GM18520 (cell line): ENCODE data around the gene QPCTL.

Experiments used
- ATAC-seq: cut with Tn5 transposase; IDR thresholded peaks from one replicate; pipeline ENCODE4 v1.9.1; 2021; ENCODE audit not compliant: unreplicated experiment

Gene QPCTL

GRCh38 chr19:45692187-45693105 lies at the start of gene QPCTL:
Gene QPCTL, plus strand, starts transcription at chr19:45692666. Its CDS starts 38 bp downstream, at chr19:45692704.
- peak; percentile 85 for ATAC-seq

- no peak for ATAC-seq
Observed at GRCh38 chr19:45643024-45643926, 49.2 kb upstream of the QPCTL start.

GRCh38 chr19:45643927-45644771 lies 48.3 kb upstream of the QPCTL start:
- ATAC-seq, result no peak

GRCh38 chr19:45645068-45645630 lies 47.3 kb upstream of the QPCTL start:
- ATAC-seq, result no peak

GRCh38 chr19:45645631-45646344 lies 46.7 kb upstream of the QPCTL start:
- peak; percentile 25 for ATAC-seq

- no peak for ATAC-seq
Observed at GRCh38 chr19:45646345-45646698, 46.1 kb upstream of the QPCTL start.

- ATAC-seq, result no peak
Observed at GRCh38 chr19:45650722-45651121, 41.7 kb upstream of the QPCTL start.

- no peak for ATAC-seq
Observed at GRCh38 chr19:45653634-45654033, 38.8 kb upstream of the QPCTL start.

GRCh38 chr19:45655073-45655472 lies 37.4 kb upstream of the QPCTL start:
- no peak for ATAC-seq

- no peak for ATAC-seq
Observed at GRCh38 chr19:45657520-45658167, 34.8 kb upstream of the QPCTL start.

GRCh38 chr19:45659096-45659729 lies 33.3 kb upstream of the QPCTL start:
- ATAC-seq, result no peak

GRCh38 chr19:45660636-45661035 lies 31.8 kb upstream of the QPCTL start:
- ATAC-seq, result no peak

GRCh38 chr19:45663800-45664199 lies 28.7 kb upstream of the QPCTL start:
- ATAC-seq, result no peak

- ATAC-seq, result no peak
Observed at GRCh38 chr19:45664575-45664974, 27.9 kb upstream of the QPCTL start.

- ATAC-seq, result no peak
Observed at GRCh38 chr19:45667620-45668341, 24.7 kb upstream of the QPCTL start, which contains the start of gene GIPR. Gene GIPR, plus strand, starts transcription at chr19:45668221. Its CDS starts 1,300 bp downstream, at chr19:45669521.

GRCh38 chr19:45668342-45668871 lies 24.1 kb upstream of the QPCTL start:
- no peak for ATAC-seq

GRCh38 chr19:45670670-45671453 lies 21.6 kb upstream of the QPCTL start:
- peak; percentile 46 for ATAC-seq
